NCI-H748 treated with DMSO at 0.1 percent for 48 hours (cell line): ENCODE measurements around the gene RAB27A.
"Not testable (repeated sequence)": the region's sequence is repeated elsewhere in the genome, so short reads cannot be mapped to it uniquely, and the experiment has no call there.

Source experiments
- DNase-seq: peaks from one replicate; lab custom pipeline; 2025; lab: John Stamatoyannopoulos, UW

RAB27A gene

DNA sequence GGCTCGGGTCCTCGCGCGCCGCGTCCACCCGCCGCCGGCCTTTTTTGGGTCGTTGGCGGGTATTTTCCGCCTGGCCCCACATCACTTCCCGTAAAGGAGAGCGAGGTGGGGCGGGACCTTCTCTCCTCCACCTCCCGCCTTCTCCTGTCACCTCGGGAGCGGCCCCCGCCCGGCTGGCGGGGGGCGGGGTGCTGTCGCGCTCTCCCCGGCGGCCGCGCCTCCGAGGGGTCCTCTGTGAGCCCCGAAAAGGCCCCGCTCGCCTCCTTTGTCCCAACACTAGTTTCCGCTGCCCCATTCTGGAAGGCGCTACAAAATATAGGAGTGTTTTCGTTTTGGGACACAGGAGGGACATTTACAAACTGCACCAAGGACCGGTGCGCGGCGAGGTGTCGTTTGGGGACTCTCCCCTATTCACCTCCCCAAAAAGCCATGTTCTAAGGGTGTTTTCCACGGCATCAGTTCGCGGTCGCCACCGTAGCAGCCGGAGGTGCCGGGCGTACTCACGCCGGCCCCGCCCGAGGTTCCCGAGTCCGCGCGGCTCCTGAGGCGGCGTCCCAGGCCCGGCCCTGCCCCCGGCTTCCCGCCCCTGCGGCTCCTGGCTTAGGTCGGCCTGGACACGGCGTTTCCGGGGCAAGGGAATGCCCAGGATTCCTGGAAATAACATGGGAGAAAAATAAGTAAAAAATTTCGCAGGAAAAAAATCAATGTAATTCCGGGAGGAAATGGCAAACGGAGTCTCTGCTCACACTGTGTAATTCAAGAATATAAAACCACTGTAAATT is at the start of gene RAB27A:
RAB27A (minus strand) TSS at position 68 of the 782 bp plus-strand sequence. CDS start 54,879 bp downstream, outside the sequence.
- DNase-seq = peak; percentile 37

DNA sequence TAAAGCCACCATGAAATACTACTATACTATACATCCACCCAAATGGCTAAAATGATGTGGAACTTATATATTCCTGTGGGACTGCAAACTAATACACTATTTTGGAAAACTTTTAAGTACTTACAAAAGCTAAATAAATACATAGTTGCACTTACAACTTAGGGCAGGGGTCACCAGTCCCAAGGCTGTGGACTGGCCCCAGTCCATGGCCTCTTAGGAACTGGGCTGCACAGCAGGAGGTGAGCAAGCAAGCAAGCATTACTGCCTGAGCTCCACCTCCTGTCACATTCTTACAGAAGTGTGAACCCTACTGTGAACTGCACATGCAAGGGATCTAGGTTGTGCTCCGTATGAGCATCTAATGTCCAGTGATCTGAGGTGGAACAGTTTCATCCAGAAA is 47.5 kb upstream of the RAB27A start:
- no peak for DNase-seq

DNA sequence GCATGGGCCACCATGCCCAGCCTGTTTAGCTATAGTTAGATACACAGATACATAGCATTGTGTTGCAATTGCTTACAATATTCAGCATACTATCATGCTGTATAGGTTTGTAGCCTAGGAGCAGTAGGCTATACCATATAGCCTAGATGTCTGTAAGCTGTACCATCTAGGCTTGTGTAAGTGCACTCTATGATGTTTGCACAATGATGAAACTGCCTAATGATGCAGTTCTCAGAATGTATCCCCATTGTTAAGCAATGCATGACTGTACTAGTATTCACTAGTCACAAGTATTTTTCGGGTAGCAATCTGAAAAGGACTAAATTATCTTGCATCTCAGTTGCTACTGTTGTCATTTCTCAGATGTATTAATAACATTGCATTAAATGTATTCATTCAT is 45.4 kb upstream of the RAB27A start:
- DNase-seq = no peak

DNA sequence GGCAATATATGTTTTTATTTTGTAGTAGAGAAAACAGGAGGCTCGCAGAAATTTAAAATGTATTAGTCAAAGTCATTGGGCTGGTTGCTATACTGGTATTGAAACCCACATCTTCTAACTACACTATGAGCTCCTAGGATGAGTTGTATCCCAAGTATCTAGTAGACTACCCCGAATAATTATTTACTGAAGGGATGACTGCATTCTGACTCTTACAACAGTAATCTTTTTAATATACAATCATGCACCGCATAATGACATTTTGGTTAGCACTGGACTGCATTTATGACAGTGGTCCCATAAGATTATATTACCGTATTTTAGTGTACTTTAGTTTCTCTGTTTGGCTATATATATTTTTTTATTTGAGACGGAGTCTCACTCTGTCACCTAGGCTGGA is 44.8 kb upstream of the RAB27A start:
- no peak for DNase-seq

DNA sequence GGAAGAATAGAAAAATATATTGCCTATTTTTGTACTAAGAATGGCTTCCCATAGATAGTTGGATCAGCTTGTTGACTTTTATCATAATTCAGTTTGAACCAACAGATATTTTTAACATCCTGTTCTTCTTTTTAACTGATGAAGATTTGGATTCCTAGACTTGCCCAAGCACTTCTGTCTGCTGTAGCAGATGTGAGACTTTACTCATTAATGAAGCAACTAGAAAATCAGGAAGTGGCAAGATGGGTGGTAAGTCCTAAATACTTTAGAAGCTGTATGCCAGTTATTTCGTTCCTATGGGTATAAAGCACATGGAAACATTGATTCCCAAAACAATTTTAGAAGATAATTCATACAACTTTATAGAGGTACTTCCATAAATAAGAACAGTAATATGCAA is 37.8 kb upstream of the RAB27A start:
- no peak for DNase-seq

DNA sequence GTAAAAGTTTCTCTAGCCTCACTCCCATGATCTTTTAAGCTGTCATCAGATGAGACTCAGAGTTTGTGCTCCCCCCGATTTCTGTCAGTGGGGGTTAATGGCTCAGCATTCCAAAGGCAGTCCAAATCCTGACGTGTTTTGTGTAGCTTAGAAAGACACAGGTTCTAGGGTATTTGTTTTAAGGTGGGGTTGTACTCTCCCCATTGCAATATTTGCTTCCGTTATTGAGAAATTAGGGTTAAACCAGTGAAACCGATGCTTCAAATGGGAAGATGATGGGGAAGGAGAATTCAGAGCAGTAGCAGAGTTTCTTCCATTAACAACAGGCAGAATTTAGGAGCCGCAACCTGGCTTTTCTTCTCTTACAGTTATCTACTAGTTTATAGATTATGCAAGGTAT is 32.9 kb upstream of the RAB27A start:
- DNase-seq = no peak

DNA sequence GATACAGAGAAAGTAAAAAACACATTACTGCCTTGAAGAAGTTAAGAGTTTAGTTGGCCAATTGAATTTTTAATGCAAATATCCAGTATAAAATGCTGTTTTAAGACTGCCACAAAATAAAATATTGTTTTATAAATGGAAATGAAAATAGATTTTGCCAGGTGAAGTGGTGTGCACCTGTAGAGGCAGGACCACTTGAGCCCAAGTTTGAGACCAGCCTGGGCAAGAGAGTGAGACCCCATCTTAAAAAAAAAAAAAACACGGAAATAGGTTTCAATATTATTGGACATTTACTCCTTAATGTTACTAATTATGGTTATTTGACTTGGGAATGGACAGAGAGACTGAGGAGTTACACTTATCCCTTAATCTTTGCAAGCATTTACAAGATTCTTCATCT is 31.4 kb upstream of the RAB27A start:
- DNase-seq = no peak

DNA sequence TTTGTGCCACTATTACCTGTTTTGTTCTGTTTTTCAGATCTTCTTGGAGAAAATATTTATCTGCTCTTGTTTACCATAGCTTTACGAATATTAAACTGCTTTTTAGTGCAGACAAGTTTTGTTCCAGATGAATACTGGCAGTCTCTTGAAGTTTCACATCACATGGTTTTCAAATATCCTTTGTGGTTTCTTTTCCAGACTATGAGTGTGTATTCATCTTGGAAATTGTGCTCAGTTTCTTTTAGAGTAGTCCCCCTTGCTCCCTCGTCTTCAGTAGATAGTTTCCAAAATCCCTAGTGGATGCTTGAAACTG is 30.6 kb upstream of the RAB27A start:
- no peak for DNase-seq

DNA sequence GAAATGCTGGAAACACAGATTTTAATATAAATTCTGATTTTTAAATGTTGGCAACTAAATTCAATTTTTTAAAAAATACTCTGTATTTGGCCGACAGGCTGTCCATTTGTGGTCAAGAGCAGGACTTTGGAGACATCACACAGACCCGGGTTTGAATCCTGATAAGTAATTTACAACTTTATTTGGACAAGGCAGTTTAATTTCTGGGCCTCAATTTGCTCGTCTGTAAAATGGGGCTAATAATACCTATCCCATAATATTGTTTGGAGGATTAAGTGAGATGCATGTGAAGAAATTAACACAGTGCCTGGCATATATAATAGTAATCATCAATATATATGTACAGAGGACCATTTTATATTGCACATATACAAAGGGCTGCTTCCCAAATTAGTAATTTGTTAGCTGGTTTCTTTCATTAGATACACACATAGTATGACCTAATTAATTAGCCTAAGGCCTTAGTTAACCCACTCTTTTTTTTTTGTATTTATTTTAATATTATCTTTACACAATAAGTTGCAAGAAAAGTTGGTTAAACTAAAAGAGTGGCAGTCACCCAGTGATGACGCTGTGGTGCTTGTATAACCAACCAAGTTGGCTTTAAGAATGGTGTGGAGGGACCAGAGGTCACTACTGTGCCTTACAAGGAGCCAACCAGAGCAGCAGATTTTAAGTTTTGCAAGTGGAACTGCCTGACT is 30.1 kb upstream of the RAB27A start:
- DNase-seq = no peak

DNA sequence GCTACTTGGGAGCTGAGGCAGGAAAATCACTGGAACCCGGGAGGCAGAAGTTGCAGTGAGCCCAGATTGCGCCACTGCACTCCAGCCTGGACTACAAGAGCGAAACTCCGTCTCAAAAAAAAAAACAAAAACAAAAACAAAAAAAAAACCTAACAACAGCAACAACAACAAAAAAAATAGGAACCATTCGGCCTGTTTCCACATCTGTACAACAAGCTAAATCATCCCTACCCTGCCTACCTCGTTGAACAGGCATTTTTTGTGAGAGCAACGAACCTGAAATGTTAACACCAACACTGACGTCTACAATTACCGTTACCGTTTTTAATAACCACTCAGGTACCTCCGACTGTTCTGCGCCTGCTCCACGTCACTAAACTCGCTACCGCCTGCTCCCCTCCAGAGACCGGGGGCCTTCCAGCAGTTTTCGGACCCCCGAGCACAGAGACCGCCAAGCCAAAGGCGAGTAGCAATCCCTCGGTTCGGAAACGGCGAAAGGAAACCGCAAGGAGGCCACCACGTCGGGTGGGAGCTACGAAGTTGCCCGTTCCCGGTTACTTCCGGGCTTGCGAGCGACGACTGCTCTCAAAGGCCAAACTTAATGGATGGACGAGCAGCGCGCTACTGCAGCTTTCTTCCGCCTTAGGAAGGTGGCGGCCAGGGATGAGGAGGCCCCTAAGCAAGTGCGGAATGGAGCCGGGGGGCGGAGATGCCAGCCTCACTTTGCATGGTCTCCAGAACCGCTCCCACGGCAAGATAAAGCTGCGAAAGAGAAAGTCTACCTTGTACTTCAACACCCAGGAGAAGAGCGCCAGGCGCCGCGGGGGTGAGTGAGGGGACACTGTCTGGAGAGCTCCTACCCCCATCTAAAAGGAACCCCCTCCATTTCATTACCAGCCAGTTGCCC is 29.2 kb upstream of the RAB27A start, which contains the start of the genes PIGB and PIGBOS1:
PIGB (plus strand) TSS at position 635 of the 907 bp plus-strand sequence; CDS start at position 664, 29 bp downstream.
PIGBOS1 (minus strand) TSS at position 536 of the 907 bp plus-strand sequence. CDS start 1,331 bp downstream, outside the sequence.
- DNase-seq = peak; percentile 34

DNA sequence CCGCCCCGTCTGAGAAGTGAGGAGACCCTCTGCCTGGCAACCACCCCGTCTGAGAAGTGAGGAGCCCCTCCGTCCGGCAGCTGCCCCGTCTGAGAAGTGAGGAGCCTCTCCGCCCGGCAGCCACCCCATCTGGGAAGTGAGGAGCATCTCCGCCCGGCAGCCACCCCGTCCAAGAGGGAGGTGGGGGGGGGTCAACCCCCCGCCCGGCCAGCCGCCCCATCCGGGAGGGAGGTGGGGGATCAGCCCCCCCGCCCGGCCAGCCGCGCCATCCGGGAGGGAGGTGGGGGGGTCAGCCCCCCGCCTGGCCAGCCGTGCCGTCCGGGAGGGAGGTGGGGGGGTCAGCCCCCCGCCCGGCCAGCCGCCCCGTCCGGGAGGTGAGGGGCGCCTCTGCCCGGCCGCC is 13.2 kb upstream of the RAB27A start:
- DNase-seq = not testable (repeated sequence)

DNA sequence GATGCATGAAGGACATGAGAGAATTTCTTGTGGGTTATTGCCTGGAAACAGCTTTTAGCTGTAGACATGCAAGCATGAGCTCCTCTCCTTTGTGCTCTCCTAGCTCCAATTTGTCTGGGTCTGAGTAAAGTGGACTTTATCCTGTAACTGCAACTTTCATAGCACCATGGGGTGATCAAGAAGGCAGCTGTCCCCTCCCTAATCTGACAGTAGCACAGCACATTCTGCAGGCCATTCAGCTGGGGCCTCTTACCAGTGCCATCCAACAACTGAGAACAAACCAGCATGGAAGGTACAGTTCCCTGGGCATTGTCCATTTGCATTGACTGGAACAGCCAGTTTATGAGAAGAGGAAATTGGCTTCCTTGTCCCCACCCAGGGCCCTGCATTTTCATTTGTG is 7.7 kb upstream of the RAB27A start:
- no peak for DNase-seq

DNA sequence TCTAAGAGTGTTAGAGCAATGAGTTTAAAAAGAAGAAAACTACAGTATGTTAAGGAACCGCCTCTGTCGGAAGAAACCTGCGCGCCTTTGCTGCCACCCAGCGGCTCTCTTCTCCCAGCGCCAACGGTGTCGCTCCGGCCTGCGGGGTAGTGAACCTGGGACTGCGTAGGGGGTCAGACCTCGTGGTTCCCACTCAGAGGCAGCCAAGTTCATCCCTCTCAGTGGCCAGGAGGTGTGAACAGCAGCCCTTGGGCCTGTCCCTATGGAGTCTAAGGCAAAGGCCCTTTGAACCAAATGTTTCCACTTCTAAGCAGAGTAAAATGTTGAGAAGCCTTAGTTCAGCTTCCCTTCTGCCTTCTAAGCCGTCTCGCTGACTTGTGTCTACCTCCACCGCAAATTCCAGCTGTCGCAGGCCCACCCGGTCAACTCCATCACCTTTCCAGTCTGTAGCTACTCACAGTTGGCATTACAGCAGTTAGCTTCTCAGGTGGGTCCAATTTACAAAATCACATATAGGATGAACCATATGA is 980 bp upstream of the RAB27A start:
- DNase-seq = peak; percentile 54

DNA sequence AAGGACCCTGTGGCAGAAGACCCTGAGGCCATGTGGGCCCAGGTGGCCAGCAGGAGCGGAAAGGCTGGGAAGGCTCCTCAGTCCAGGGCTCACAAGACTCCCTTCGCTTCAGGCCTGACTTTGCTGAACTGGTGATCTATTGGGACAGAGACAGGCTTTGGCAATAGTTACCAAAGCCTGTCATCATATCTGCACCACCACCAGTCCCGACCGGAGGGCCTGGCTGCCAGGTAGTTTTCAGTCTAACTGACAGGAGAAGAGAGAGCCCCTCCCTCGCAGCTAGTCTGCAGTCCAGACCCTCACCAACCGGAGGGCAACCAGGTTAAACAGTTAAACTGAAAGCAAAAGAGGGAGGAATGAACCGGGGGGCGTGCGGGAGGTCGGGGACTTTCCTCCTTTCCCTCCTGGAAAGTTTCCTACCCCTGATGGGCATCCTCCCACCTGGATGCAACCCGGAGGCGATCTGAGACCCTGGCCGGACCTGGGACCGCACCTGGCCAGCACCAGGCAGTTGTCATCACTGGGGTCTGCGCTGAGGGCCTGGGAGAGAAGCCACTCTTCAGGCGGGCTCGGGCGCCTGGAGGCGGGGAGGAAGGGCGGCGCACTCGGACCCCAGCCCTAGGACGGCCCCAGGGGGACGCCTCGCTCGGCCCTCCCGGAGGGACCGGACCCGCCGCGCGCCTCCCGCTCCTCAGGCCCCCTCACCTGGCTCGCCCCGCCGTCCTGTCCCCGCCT is 435 bp downstream of the RAB27A start:
- DNase-seq = peak; percentile 0

DNA sequence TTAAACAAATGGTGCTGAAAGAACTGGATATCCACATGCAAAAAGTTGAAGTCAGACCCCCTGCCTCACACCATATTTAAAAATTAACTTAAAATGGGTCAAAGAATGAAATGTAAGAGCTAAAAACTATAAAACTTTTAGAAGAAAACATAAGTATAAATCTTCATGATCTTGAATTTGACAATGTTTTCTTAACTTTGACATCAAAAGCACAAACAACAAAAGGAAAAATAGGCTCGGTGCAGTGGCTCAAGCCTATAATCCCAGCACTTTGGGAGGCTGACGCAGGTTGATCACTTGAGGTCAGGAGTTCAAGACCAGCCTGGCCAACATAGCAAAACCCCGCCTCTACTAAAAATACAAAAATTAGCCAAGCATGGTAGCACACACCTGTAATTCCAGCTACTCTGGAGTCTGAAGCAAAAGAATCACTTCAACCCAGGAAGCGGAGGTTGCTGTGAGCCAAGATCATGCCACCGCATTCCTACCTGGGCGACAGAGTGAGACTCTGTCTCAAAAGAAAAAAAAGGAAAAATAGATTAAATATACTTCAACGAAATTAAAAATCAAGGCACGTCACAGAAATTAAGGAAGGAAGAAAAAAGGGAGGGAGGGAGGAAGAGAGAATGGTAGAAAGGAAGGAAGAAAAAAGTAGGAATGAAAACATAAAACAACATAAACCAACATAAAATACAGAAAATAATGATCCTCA is 1.5 kb downstream of the RAB27A start:
- DNase-seq = no peak

DNA sequence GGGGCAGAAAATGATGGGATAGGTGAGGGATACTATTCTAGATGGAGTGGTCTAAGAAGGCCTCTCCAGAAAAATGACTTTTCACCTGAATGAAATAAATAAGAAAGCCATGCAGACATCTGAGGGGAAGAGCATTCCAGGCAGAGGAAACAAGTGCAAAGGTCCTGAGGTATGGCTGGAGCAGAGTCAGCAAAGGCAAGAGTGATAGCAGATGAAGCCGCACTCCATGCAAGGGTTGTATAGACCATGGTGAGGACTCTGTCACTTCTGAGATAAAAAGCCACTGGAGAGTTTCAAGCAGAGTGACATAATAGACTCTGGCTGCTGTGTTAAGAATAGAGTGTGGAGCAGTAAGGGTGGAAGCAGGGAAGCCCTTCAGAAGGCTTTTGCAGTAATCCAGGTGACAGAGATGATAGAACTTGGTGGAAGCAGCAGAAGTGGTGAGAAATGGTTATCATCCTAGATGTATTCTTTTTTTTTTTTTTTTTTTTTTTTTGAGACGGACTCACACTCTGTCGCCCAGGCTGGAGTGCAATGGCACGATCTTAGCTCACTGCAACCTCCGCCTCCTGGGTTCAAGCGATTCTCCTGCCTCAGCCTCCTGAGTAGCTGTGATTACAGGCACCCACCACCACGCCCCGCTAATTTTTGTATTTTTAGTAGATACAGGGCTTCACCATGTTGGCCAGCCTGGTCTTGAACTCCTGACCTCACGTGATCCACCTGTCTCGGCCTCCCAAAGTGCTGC is 3.0 kb downstream of the RAB27A start:
- DNase-seq = not testable (repeated sequence)

DNA sequence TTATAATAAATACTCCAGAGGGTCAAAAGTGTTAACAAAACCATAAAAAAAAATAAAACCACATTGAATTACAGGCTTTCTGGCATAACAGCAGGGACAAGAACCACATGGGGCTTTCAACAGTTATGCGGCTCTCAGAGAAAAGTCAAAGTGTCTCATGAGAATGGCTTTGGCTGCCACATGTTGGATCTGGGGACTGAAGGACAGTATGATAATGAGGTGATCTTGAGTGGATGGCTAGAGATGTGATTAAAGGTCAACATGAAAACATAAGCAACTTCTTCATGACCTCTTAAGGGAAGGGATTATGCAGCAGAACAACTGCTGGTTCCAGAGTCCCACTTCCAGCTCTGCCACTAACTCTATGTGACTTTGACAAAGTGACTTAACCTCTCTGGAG is 5.2 kb downstream of the RAB27A start:
- DNase-seq = no peak

DNA sequence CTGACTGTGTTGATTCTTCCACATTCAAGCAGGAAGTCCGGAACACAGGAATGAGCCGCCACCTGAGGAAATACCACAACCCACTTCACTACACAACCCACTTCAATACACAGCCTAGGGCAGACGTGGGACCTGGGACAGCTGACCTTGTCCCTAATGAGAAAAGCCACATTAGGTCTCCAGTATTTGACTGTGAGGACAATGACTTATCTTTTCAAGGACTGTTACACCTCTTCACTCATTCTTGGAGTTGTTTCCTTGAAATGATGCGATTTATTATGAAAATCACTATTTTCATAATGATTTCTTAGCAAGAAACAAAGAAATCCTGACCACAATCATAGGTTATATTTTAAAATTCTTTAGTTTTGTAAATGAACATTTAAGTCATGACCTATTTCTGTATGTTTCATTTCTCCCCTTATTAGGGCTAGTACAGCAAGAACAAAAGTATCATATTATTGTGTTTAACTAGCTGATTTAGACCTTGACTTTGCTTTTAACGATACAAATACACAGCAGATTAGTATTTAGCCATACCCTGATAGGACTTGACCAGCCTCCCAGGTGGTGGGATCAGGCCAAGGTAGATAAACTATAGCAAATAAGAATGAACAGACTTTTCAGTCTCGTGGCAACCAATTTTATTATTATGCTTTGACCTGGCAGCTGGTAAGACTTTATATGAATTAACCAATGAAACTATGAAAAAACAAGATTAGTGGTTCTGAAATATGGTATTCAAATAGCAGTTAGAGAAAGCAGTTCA is 6.0 kb downstream of the RAB27A start:
- no peak for DNase-seq

DNA sequence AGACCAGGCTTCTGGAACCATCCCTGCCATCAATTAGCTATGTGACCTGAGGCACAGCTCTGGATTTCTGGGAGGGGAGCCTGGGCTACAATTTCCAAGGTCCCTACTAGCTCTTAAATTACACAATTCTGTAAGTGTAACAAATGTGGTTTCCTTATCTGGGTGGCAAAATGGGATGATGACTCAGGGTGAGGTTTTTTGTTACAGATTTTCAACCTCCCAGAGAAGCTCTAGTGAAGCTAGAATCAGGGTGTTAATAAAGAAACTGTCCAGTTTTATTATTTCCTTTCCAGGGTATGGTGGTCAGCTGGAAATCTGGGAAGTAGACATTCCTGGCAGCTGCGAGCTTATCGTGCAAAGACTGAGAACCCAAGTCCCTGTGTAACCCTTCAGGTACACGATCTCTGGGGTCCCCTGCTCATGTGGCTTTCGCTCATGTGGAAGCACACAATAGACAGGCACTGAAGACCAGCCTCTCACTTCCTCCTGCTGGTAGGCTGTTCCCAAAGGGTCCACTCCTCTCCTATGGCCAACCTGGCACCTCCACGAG is 7.3 kb downstream of the RAB27A start:
- no peak for DNase-seq
